Ishikawa (cell line): Measurements from ENCODE around the gene ANTXR1.

ENCODE experiments used
- CEBPB ChIP-seq: IDR thresholded peaks from 2 replicates; pipeline ENCODE4 v1.6.1; 2012
- CREB1 ChIP-seq: IDR thresholded peaks from 2 replicates; pipeline ENCODE4 v1.6.1; 2012; ENCODE audit warnings: low read depth
- EP300 ChIP-seq: IDR thresholded peaks from 2 replicates; pipeline ENCODE4 v1.6.1; 2012; ENCODE audit warnings: borderline replicate concordance
- FOXM1 ChIP-seq: IDR thresholded peaks from 2 replicates; pipeline ENCODE4 v1.6.1; 2012; ENCODE audit warnings: low read depth, borderline replicate concordance
- MAX ChIP-seq: IDR thresholded peaks from 2 replicates; pipeline ENCODE4 v1.6.1; 2012
- RAD21 ChIP-seq: IDR thresholded peaks from 2 replicates; pipeline ENCODE4 v1.6.1; 2012; ENCODE audit warnings: low read depth
- TAF1 ChIP-seq: IDR thresholded peaks from 2 replicates; pipeline ENCODE4 v1.6.1; 2012; ENCODE audit warnings: low read depth, mild to moderate bottlenecking
- TCF12 ChIP-seq: IDR thresholded peaks from 2 replicates; pipeline ENCODE4 v1.6.1; 2012; ENCODE audit warnings: low read depth
- TEAD4 ChIP-seq: IDR thresholded peaks from 2 replicates; pipeline ENCODE4 v1.6.1; 2012
- YY1 ChIP-seq: IDR thresholded peaks from 2 replicates; pipeline ENCODE4 v1.6.1; 2012; ENCODE audit warnings: low read depth
- TF ChIP-seq, protein P1 (sequence below): IDR thresholded peaks from 2 replicates; pipeline ENCODE4 v1.6.1; 2012; ENCODE audit warnings: low read depth, mild to moderate bottlenecking

DNA sequence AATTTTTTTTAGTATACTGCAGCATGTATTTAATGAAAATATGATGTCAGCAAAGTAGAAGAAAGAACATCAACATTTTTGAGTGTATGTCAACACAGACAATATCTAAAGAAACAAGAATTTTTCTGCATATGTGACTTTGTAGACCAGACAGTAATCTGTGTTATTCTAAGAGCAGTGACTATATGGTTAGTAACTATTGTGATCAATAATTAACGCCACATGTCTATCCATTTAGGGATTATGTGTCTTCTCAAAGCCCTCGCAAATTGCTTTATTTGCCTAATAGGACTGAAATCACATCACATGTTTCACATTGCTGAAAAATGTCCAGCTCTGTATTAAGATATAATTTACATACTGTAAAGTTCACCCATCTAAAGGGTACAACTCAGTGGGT lies 266.2 kb downstream of the ANTXR1 start:
- TF ChIP-seq RAD21 (no peak), CEBPB (no peak), FOXM1 (no peak), CREB1 (no peak), EP300 (no peak), TAF1 (no peak), MAX (no peak), TEAD4 (no peak), YY1 (no peak), TCF12 (no peak)
- TF ChIP-seq, protein P1, sequence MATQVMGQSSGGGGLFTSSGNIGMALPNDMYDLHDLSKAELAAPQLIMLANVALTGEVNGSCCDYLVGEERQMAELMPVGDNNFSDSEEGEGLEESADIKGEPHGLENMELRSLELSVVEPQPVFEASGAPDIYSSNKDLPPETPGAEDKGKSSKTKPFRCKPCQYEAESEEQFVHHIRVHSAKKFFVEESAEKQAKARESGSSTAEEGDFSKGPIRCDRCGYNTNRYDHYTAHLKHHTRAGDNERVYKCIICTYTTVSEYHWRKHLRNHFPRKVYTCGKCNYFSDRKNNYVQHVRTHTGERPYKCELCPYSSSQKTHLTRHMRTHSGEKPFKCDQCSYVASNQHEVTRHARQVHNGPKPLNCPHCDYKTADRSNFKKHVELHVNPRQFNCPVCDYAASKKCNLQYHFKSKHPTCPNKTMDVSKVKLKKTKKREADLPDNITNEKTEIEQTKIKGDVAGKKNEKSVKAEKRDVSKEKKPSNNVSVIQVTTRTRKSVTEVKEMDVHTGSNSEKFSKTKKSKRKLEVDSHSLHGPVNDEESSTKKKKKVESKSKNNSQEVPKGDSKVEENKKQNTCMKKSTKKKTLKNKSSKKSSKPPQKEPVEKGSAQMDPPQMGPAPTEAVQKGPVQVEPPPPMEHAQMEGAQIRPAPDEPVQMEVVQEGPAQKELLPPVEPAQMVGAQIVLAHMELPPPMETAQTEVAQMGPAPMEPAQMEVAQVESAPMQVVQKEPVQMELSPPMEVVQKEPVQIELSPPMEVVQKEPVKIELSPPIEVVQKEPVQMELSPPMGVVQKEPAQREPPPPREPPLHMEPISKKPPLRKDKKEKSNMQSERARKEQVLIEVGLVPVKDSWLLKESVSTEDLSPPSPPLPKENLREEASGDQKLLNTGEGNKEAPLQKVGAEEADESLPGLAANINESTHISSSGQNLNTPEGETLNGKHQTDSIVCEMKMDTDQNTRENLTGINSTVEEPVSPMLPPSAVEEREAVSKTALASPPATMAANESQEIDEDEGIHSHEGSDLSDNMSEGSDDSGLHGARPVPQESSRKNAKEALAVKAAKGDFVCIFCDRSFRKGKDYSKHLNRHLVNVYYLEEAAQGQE: no peak
